ENCODE results near the gene WDR87. TPM values are rescaled to one million over a fixed set of nuclear protein-coding genes. Genes with fewer than 3 reads are reported as not detected.
A peak's percentile ranks its signal among the peaks of the same experiment; 100 is the strongest.

The WDR87 gene
- total and polyA plus RNA-seq, 2 of the 4 experiments (the other 2 are of a cell fraction) = not detected

GRCh38 chr19:37953171-37953917 lies 47.0 kb upstream of the WDR87 start:
- H2AK5ac ChIP-seq (ENCODE audit: low read depth, low read length) = no peak overlapping the region
- in situ Hi-C loops (cut with MboI; ENCODE audit: low sequenced_read_pairs) = no loop called here
- no peak overlapping the region for H2BK120ac ChIP-seq (ENCODE audit: low read depth, low read length)
- no peak overlapping the region for H3K4ac ChIP-seq (ENCODE audit: low read depth, low read length)
- no peak overlapping the region for H2BK15ac ChIP-seq (ENCODE audit: low read depth, low read length)
- POLR2A ChIA-PET (ENCODE audit: unreplicated experiment) = no interaction called here
- BruUV-seq (replicated peaks) = no TSS peak
- no peak overlapping the region for H3K4me3 ChIP-seq (ENCODE audit: insufficient read depth, low read depth, low read length)
- H3K18ac ChIP-seq (ENCODE audit: low read depth, low read length) = no peak overlapping the region
- H4K5ac ChIP-seq (ENCODE audit: low read depth, low read length) = no peak overlapping the region
- WGBS, 2 experiments (ENCODE audit: extremely low coverage in 2 of 2, insufficient read length in 1 of 2) = 78% methylated on average over 1 of the region's 11 CpGs; no CpG with 5 or more reads in 1 of the 2 experiments
- H3K27me3 ChIP-seq (ENCODE audit: control insufficient read depth, insufficient read depth, low read length) = no peaks in the 10 kb centered on the region
- intact Hi-C loops (cut with micrococcal nuclease) = no loop called here
- no peak overlapping the region for H3K4me2 ChIP-seq (ENCODE audit: low read depth, low read length)
- CTCF ChIA-PET = interaction anchor here (0.6 to 1.1 kb wide), 2 partner anchors 21 to 103 kb away, joined by 3 to 6 read pairs; no protein-coding TSS in a partner anchor
- H2AFZ ChIP-seq (replicated peaks; ENCODE audit: low read length, poor library complexity) = no peak overlapping the region
- peaks cover 8% of the 10 kb centered on the region for H4K20me1 ChIP-seq (ENCODE audit: insufficient read depth, low read length)
- no peaks in the 10 kb centered on the region for H3K9me3 ChIP-seq (ENCODE audit: control insufficient read depth, insufficient read depth, low read length)
- no peaks in the 10 kb centered on the region for H3K36me3 ChIP-seq (ENCODE audit: control insufficient read depth, insufficient read depth, low read length)
- TF ChIP-seq POLR2A (IDR thresholded peaks at IDR 0.05; ENCODE audit: low read depth, low read length) (no peak), BHLHE40 (IDR thresholded peaks at IDR 0.05; ENCODE audit: low read depth, low read length) (no peak; the same call in 1 of the 2 replicates), NFE2L2 (IDR thresholded peaks at IDR 0.05; ENCODE audit: low read depth, low read length) (no peak), SMC3 (IDR thresholded peaks at IDR 0.05; ENCODE audit: low read depth, low read length) (no peak), MXI1 (IDR thresholded peaks at IDR 0.05; ENCODE audit: borderline replicate concordance, low read depth, low read length) (no peak), RAD21 (IDR thresholded peaks at IDR 0.05; ENCODE audit: low read length) (no peak), CEBPB (IDR thresholded peaks at IDR 0.05; ENCODE audit: low read depth, low read length) (no peak), ELK1 (IDR thresholded peaks at IDR 0.05; ENCODE audit: borderline replicate concordance, low read depth, low read length) (no peak), CHD1 (IDR thresholded peaks at IDR 0.05; ENCODE audit: low read depth, low read length) (no peak), MAFK (IDR thresholded peaks at IDR 0.05; ENCODE audit: low read depth, low read length) (no peak), FOS (IDR thresholded peaks at IDR 0.05; ENCODE audit: low read depth, low read length) (no peak), MAZ (IDR thresholded peaks at IDR 0.05; ENCODE audit: borderline replicate concordance, low read depth, low read length) (no peak)
- H3K9me1 ChIP-seq (ENCODE audit: insufficient read depth, low read length) = peaks cover 4% of the 10 kb centered on the region; the same call in 1 of the 2 replicates
- no peak overlapping the region; the same call in 1 of the 2 replicates for H3K56ac ChIP-seq (ENCODE audit: extremely low read depth, insufficient read depth, low read length)
- peak overlapping the region; percentile 70 for H2AK9ac ChIP-seq (replicated peaks; ENCODE audit: low read depth, low read length, poor library complexity)
- peak overlapping the region in 1 of 2 experiments; percentile 7; a peak in 1 of 4 replicates for H4K8ac ChIP-seq (ENCODE audit: low read depth in 2 of 2, low read length in 2 of 2)
- no peak overlapping the region for H3K9ac ChIP-seq (ENCODE audit: low read depth, low read length)
- H4K91ac ChIP-seq (ENCODE audit: insufficient read depth, low read depth, low read length) = no peak overlapping the region
- peaks cover 38 to 80% of the 10 kb centered on the region in 2 experiments for H3K79me1 ChIP-seq (ENCODE audit: low read depth in 1 of 2, low read length in 2 of 2)
- H3K23ac ChIP-seq (ENCODE audit: low read depth, low read length) = peak overlapping the region; percentile 11
- dilution Hi-C loops (cut with HindIII; ENCODE audit: low sequenced_read_pairs, unreplicated experiment) = no loop called here
- peak; percentile 48; the same call in 1 of the 2 replicates for ATAC-seq (ENCODE audit: low read depth)
- H2BK20ac ChIP-seq (ENCODE audit: low read depth, low read length) = no peak overlapping the region
- no peak overlapping the region for H2BK5ac ChIP-seq (ENCODE audit: low read depth, low read length, poor library complexity, severe bottlenecking)
- no peak for DNase-seq
- H3K4me1 ChIP-seq (ENCODE audit: control insufficient read depth, insufficient read depth, low read length) = peaks cover 5% of the 10 kb centered on the region
- H3K27ac ChIP-seq (ENCODE audit: insufficient read depth, low read length) = no peak overlapping the region; the same call in 1 of the 2 replicates
- H3K14ac ChIP-seq (replicated peaks; ENCODE audit: low read depth, low read length) = peak overlapping the region; percentile 26; the same call in 1 of the 2 replicates

All from IMR-90 (cell line).